ENCODE data around the gene BRAP.
"Not testable (repeated sequence)": the region's sequence is repeated elsewhere in the genome, so short reads cannot be mapped to it uniquely, and the experiment has no call there.

Gene BRAP, protein sequence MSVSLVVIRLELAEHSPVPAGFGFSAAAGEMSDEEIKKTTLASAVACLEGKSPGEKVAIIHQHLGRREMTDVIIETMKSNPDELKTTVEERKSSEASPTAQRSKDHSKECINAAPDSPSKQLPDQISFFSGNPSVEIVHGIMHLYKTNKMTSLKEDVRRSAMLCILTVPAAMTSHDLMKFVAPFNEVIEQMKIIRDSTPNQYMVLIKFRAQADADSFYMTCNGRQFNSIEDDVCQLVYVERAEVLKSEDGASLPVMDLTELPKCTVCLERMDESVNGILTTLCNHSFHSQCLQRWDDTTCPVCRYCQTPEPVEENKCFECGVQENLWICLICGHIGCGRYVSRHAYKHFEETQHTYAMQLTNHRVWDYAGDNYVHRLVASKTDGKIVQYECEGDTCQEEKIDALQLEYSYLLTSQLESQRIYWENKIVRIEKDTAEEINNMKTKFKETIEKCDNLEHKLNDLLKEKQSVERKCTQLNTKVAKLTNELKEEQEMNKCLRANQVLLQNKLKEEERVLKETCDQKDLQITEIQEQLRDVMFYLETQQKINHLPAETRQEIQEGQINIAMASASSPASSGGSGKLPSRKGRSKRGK

DNA sequence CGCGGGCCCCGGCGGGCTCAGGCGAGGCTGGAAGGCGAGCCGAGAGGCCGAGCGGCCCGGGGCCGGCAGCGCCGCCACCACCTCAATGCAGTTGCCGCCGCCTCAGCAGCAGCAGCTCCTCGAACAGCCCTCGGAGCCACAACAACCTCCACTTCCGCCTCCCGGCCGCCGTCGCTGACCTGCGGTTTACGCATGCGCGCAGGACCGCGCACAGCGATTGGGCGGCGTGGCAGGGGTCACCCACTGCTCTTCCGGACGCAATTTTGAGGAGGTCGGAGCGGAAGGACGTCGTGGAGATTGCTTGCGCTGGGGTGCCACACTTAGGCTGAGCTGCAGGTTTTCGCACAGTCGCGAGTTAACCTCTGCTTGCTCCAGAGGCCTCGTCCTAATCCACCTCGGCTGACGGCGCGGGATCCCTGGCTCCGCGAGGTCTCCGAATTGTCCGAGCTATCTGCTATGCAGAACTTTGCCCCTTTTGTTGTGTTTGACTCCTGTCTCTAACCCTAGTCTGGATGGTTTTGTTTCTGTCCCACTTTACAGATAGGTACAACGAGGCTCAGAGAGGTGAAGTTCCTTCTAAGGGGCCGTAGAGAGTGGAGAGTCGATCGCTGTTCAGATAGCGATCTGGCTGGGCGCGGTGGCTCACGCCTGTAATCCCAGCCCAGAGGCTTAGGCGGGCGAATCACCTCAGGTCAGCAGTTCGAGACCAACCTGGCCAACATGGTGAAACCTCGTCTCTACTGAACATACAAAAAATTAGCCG is at the start of gene BRAP, which contains the start of gene ACAD10:
BRAP (minus strand) TSS at position 146 of the 763 bp plus-strand sequence. CDS start 164 bp downstream, outside the sequence.
ACAD10 (plus strand) TSS at position 243 of the 763 bp plus-strand sequence. CDS start 6,657 bp downstream, outside the sequence.
- H3K27ac ChIP-seq: peak within 1 kb of the TSS; percentile 73 to 96 (median 92)

DNA sequence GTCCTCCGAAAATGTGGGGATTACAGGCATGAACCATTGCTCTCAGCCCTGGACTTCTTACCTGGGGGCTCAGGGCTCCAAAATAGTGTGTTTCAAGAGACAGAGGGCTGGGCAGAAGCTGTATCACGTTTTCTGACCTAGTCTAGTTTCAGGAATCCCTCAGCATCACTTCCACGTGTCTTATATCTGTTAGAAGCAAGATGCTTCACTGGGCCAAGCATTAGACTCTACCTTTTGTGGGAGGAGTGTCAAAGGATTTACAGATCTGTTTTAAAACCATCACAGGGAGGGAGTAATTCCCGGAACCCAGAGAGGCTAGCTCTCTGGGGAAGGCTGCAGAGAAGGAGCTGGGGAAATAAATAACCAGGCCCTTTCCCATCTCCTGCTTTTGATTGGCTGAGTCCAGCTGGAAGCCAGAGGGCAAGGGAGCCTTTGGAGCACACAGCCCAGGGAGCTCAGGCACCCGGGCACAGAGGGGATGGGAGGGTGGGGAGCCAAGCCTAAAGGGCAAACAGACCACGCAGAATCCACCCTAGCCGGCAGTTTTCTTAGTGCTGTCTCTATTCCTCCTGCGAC is 47.7 kb upstream of the BRAP start:
- Histone ChIP-seq H3K4me3 (no peak overlapping the region), H3K27ac (no peak overlapping the region)

More for the DNA sequence above, at the start of gene BRAP, which contains the start of gene ACAD10:
- H3K4me3 ChIP-seq: peak within 1 kb of the TSS; percentile 68 to 99 (median 89)

DNA sequence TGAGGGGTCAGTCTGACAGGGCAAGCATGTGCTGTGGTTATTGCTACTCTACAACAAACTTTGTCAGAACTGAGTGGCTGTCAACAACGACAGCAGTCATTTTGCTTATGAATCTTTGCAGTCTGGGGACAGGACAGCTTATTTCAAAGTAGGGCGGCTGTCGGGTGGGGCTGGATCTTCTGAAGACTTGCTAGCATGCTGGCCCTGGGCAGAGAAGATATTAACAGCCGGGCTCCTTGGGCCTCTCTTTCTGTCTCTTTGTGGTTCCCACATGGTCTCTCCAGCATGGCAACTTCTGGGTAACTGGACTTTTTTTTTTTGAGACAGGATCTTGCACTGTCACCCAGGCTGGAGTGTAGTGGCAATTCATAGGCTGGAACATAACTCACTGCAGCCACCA is 47.0 kb upstream of the BRAP start:
- H3K4me3 ChIP-seq: no peak overlapping the region

DNA sequence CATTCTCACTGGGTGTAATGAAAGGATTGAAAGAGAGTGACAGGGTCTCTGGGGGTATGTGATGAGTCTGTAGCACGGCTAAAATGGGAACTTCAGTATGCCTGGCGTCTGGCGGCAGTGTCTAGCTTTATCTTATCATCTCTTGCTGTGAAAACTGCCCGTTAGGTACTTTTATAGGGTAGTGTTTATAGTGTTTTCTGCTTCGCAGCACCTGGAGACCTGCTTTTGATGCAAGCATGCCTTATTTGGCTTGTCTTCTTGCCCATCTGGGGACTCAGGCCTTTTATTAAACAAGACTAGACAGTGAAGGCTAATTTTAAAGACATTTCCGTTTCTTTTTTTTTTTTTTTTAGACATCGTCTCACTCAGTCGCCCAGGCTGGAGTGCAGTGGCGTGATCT is 44.7 kb upstream of the BRAP start:
- Histone ChIP-seq H3K27ac (no peak overlapping the region), H3K4me3 (no peak overlapping the region)

More for the DNA sequence above, 47.0 kb upstream of the BRAP start:
- H3K27ac ChIP-seq: no peak overlapping the region

DNA sequence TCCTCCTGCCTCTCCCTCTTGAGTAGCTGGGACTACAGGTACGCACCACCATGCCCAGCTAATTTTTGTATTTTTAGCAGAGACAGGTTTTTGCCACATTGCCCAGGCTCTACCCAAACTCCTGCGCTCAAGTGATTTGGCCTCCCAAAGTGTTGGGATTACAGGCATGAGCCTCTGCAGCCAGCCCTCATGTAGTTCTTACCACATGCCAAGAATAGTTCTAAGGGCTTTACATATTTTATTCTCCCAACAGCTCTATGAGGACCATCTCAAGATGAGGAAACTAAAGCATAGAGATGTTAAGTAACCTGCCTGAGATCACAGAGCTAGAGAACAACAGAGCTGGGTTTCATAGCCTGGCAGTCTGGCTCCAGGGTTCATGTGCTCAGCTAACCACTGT is 43.0 kb upstream of the BRAP start:
- Histone ChIP-seq H3K27ac (no peak overlapping the region), H3K4me3 (no peak overlapping the region)

DNA sequence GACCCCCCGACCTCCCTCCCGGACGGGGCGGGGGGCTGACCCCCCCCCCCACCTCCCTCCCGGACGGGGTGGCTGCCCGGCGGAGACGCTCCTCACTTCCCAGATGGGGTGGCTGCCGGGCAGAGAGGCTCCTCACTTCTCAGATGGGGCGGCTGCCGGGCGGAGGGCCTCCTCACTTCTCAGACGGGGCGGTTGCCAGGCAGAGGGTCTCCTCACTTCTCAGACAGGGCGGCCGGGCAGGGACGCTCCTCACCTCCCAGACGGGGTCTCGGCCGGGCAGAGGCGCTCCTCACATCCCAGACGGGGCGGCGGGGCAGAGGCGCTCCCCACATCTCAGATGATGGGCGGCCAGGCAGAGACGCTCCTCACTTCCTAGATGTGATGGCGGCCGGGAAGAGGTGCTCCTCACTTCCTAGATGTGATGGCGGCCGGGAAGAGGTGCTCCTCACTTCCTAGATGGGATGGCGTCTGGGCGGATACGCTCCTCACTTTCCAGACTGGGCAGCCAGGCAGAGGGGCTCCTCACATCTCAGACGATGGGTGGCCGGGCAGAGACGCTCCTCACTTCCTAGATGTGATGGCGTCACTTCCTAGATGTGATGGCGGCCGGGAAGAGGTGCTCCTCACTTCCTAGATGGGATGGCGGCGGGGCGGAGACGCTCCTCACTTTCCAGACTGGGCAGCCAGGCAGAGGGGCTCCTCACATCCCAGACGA is 38.0 kb upstream of the BRAP start:
- H3K27ac ChIP-seq, H3K4me3 ChIP-seq: not testable (repeated sequence)

DNA sequence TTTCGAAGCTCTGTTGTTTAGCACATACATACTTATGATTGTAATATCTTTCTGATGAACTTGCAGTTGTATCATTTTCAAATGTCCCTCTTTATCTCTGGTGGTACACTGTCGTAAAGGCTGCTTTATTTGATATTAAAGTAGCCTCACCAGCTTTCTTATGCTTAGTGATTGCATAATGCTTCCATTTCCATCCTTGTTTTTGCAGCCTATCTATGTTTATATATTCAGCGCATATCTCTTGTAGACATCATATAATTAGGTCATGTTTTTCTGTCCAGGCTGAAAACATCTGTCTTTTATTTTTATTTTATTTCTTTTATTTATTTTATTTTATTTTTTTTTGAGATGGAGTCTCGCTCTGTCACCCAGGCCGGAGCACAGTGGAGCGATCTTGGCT is 34.7 kb upstream of the BRAP start:
- Histone ChIP-seq H3K27ac (no peak overlapping the region), H3K4me3 (no peak overlapping the region)

DNA sequence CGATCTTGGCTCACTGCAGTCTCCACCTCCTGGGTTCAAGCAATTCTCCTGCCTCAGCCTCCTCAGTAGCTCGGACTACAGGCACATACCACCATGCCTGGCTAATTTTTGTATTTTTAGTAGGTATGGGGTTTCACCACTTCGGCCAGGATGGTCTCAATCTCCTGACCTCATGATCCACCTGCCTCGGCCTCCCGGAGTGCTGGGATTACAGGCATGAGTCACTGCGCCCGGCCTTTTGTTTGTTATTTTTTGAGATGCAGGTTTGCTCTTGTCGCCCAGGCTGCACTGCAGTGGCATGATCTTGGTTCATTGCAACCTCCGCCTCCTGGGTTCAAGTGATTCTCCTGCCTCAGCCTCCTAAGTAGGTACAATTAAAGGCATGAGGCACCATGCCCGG is 33.6 kb upstream of the BRAP start:
- not testable (repeated sequence) for H3K4me3 ChIP-seq, H3K27ac ChIP-seq

DNA sequence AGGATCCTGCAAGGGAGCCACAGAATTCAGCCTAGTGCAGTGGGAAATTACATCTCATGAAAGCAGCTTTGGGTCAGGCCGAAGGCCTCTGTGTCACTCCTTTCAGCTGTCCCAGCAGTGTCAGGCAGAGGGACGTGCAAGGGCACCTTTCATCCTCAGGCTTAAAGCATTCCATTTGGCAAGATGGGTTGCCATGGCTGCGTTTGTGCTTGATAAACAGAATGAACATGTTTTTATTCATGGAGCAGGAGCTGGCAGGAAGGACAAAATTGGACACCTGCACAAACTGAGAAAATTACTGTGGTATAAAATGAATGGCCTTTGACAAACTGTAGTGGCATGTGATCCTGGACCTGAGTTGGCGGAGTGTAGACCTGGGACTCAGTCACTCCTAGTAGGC is 29.5 kb upstream of the BRAP start:
- H3K4me3 ChIP-seq: no peak overlapping the region
- no peak overlapping the region for H3K27ac ChIP-seq

DNA sequence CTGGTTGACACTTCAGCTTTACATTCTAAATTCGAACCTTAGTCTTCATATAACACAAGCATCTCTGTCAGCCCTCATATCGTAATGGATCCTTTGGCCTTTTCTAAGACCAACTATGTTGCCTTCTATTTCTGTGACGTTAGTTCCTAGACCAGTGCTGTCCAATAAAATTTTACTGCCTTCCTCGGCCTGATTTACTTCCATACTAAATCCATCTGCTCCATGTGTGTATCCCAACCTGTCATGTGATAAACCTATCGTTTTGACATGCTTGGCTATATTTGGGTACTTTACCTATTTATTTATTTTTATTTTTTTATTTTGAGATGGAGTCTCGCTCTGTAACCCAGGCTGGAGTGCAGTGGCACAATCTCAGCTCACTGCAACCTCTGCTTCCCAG is 20.4 kb upstream of the BRAP start:
- Histone ChIP-seq H3K27ac (no peak overlapping the region), H3K4me3 (no peak overlapping the region)

DNA sequence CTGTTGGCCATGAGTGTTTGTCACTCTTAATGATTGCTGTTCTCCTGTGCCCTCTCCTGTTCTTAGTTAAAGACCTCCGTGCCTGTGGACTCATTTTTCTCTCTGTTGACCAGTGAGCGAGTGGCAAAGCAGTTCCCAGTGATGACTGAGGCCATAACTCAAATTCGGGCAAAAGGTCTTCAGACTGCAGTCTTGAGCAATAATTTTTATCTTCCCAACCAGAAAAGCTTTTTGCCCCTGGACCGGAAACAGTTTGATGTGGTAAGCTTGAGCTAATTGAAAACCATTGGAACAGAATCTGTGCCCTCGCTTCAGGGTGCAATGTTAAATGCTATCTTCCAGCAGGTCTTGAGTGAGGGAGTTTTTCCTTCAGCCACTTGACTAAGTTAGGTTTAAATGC is 19.9 kb upstream of the BRAP start:
- Histone ChIP-seq H3K4me3 (no peak overlapping the region), H3K27ac (no peak overlapping the region)

DNA sequence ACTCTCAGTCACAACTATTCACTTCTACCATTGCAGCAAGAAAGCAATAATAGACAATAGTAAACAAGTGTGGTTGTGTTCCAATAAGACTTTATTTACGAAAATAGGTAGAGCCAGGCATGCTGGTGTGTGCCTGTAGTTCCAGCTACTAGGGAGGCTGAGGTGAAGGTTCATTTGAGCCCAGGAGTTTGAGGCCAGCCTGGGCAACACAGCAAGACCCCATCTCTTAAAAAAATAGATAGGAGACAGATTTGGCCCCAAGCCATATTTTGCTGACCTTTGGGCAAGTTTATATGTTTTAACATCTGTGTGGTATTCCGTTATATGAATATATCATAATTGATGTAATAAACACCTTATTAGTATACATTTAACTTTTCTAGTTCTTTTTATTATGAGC is 14.2 kb upstream of the BRAP start:
- Histone ChIP-seq H3K4me3 (no peak overlapping the region), H3K27ac (no peak overlapping the region)

DNA sequence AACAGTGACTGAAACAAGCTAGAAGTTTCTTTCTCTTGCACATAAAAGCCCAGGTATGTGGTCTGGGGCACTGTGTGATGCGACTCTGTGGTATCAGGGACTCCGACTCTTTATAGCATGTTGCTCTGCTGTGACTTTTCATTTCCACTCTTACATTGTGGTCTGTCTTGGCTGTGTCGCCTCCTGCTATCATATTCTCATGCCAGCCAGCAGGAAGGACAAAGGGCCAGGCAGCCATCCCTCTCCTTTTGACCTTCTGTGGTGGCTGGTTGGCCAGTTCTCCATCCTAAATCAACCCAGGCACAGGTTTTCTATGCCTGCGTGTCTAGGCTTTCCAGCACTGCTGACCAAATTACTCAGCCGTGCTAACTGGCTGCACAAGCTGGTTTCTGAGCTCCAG is 8.1 kb upstream of the BRAP start:
- no peak overlapping the region for H3K4me3 ChIP-seq
- no peak overlapping the region for H3K27ac ChIP-seq

DNA sequence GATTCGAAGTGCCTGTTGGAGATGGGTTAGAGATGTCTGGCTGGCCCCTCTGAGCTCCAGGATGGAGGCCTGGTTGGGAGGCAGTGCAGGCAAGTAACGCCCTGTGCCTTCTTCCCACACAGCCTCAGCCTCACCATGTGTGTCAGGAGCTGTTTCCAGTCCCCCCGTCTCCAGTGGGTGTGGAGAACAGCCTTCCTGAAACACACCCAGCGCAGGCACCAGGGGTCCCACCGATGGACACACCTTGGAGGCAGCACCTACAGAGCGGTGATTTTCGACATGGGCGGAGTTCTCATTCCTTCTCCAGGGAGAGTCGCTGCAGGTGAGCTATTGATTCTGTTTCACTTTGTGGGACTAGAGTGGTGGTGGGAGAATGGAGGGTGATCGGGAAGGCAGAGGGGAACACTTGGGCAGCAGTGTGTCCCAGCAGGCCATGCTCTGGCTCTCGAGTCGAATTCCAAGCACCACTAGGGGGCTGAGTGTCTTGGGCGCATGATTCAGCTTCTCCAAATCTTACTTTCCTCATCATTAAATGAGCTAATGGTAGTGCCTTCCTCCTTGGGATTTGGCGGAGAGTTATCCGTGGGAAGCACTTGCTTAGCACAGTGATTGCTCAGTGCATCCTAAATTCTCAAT is 6.9 kb upstream of the BRAP start:
- H3K27ac ChIP-seq: no peak overlapping the region
- no peak overlapping the region for H3K4me3 ChIP-seq

DNA sequence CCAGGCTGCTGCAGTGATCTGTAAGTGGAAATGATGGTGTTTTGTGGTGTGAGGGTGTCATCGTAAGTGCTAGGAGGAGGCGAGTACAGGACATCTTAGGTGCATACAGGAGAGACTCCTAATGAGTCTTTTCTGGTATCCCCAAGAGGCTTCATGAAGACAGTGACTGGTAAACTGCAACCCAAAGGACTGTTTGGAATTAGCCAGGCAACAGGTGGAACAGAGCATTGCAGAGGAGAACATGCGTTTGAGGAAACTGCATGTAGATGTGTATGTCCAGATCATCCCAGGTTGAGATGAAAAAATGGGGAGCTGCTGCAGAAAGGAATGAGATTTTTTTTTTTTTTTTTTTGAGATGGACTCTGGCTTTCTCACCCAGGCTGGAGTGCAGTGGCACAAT is 5.5 kb upstream of the BRAP start:
- Histone ChIP-seq H3K4me3 (no peak overlapping the region), H3K27ac (no peak overlapping the region)

DNA sequence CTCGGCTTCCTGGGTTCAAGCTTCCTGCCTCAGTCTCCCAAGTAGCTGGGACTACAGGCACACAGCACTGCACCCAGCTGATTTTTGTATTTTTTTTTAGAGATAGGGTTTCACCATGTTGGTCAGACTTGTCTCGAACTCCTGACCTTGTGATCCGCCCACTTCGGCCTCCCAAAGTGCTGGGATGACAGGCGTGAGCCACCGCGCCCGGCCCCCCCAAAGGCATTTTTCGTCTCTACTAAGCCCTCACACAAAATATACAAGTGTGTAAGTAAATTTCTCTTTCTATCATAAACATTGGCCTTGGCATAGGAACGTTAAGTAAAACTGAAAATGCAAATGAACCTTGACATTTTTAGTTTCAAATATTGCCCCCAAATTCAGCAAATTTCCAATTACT is 2.2 kb upstream of the BRAP start:
- H3K4me3 ChIP-seq: no peak overlapping the region
- no peak overlapping the region for H3K27ac ChIP-seq

DNA sequence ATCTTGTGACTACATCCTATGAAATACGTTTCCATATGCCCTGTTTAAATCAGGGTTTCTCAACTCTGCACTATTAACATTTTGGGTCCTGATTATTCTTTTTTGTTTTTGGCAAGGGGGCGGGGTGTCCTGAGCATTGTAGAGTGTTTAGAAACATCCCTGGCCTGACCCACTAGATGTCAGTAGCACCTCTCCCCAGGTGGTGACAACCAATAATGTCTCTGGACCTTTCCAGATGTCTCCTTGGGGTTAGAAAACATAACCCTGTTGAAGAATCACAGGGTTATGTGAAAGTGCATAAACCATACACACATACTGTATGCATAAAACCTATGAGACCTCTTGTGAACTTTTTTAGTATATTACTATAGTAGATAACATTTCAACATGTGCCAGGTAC is 1.5 kb upstream of the BRAP start:
- Histone ChIP-seq H3K4me3 (no peak overlapping the region), H3K27ac (no peak overlapping the region)

DNA sequence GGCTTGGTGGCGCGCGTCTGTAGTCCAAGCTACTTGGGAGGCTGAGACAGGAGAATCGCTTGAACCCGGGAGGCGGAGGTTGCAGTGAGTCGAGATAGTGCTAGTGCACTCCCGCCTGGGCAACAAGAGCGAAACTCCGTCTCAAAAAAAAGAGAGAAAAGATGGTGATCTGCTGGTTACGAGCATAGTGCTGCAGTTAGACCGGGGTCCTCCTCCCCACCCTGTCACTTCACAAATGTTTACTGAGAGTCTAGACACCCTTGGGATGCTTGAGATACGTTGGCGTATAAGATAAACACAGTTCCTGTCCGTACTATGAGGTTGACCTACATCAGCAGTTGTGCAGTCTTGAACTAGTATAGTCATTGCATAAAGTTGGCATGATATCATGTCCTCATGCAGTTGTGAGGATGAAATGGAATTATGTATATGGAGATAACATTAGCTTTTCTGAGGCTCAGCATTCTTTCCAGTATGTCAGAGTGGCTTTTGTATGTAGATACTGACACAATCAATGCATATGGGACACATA is 884 bp upstream of the BRAP start:
- Histone ChIP-seq H3K27ac (peak overlapping the region; percentile 63 to 96 (median 92)), H3K4me3 (peak overlapping the region; percentile 68 to 99 (median 89))

DNA sequence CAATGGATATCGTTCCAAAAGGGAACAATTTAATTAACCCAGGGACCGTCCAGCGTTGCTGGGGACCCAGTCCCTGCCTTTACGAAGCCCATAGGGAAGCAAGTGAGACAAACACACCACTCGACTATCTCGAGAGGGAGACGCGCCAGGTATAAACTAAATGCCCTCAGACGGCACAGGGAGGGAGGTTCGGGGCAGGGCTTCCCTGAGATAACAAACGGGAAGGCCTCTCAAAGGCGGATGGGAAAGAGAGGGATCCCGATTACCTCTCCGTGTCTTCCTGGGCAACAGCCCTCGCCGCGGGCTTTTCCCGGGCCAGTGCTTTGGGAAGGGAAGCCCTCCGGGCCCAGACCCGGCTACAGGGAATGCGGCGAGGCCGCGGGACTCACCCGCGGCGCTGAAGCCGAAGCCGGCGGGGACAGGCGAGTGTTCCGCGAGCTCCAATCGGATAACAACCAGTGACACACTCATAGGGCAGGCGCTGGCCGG is 390 bp downstream of the BRAP start:
- peak overlapping the region; percentile 73 to 96 (median 92) for H3K27ac ChIP-seq
- peak overlapping the region; percentile 68 to 99 (median 89) for H3K4me3 ChIP-seq
